Measurements from ENCODE around the gene BLID.

- TF ChIP-seq CTCF (conservative IDR thresholded peaks at IDR 0.05; ENCODE audit: low read depth, low read length) (no peak), EZH2 (IDR thresholded peaks at IDR 0.05; ENCODE audit: low read length, unreplicated experiment) (no peak), EZH2phosphoT487 (IDR thresholded peaks at IDR 0.05; ENCODE audit: borderline replicate concordance, low read length) (no peak)
Measured at GRCh38 chr11:122112470-122113365, 3.3 kb downstream of the BLID start.

Data from PC-3 (cell line).